Neural cell (in vitro differentiated cells): ENCODE results near the gene PCED1B. TPM values are rescaled to one million over a fixed set of nuclear protein-coding genes. Genes with fewer than 3 reads are reported as not detected.
"Not testable (repeated sequence)": the region's sequence is repeated elsewhere in the genome, so short reads cannot be mapped to it uniquely, and the experiment has no call there.

ENCODE experiments used
- H2AFZ ChIP-seq: fragments of 200-600, 300-800 bp; sonication (generic), shearing (Covaris generic); 2 replicates; pipeline ENCODE4 v1.6.0; 2014; ENCODE audit warnings: low read depth, mild to moderate bottlenecking, antibody characterized with exemption, low read length, moderate library complexity
- H3F3A ChIP-seq: fragments of 200-600 bp; shearing (Covaris generic); 2 replicates; pipeline ENCODE4 v1.6.1; 2016; ENCODE audit warnings: mild to moderate bottlenecking, moderate library complexity, mixed read lengths, antibody characterized with exemption, low read length; ENCODE audit not compliant: insufficient read depth, poor library complexity, severe bottlenecking
- H3K27ac ChIP-seq: fragments of 200-600, 300-800 bp; sonication (generic), shearing (Covaris generic); 2 replicates; pipeline ENCODE4 v1.5.1; 2014; ENCODE audit warnings: mild to moderate bottlenecking, low read length, moderate library complexity
- H3K27me3 ChIP-seq: fragments of 300-800, 200-600 bp; sonication (generic), shearing (Covaris generic); 2 replicates; pipeline ENCODE4 v1.6.0; 2014; ENCODE audit warnings: mild to moderate bottlenecking, low read depth, low read length, moderate library complexity; ENCODE audit not compliant: insufficient read depth
- H3K36me3 ChIP-seq: fragments of 300-800, 200-600 bp; sonication (generic), shearing (Covaris generic); 2 replicates; pipeline ENCODE4 v1.5.1; 2014; ENCODE audit warnings: mild to moderate bottlenecking, antibody characterized with exemption, low read length, moderate library complexity; ENCODE audit not compliant: insufficient read depth
- H3K4me2 ChIP-seq: fragments of 300-800, 200-600 bp; sonication (generic), shearing (Covaris generic); 2 replicates; pipeline ENCODE4 v1.6.0; 2014; ENCODE audit warnings: mild to moderate bottlenecking, low read length
- H3K4me3 ChIP-seq: fragments of 300-800, 200-600 bp; sonication (generic), shearing (Covaris generic); 2 replicates; pipeline ENCODE4 v1.5.1; 2014; ENCODE audit warnings: mild to moderate bottlenecking, low read length, moderate library complexity
- H3K79me2 ChIP-seq: fragments of 200-600 bp; shearing (Covaris generic); replicated peaks from 2 replicates; pipeline ENCODE4 v1.6.0; 2014; ENCODE audit warnings: mild to moderate bottlenecking, low read length, moderate library complexity; ENCODE audit not compliant: insufficient read depth
- H3K9ac ChIP-seq: fragments of 300-800, 200-600 bp; sonication (generic), shearing (Covaris generic); 2 replicates; pipeline ENCODE4 v1.6.1; 2016; ENCODE audit warnings: mild to moderate bottlenecking, low read length, mixed read lengths
- H3K9me2 ChIP-seq: fragments of 200-600 bp; shearing (Covaris generic); 2 replicates; pipeline ENCODE4 v1.6.1; 2016; ENCODE audit warnings: mild to moderate bottlenecking, low read length, mixed read lengths; ENCODE audit not compliant: insufficient read depth
- H3K9me3 ChIP-seq: fragments of 200-600, 300-800 bp; sonication (generic), shearing (Covaris generic); 2 replicates; pipeline ENCODE4 v1.6.1; 2016; ENCODE audit warnings: mild to moderate bottlenecking, mixed run types, low read length, moderate library complexity, mixed read lengths
- H4K20me1 ChIP-seq: fragments of 200-600 bp; shearing (Covaris generic); 2 replicates; pipeline ENCODE4 v1.6.1; 2016; ENCODE audit warnings: mild to moderate bottlenecking, mixed run types; ENCODE audit not compliant: insufficient read depth
- CTCF ChIP-seq: fragments of 450-650 bp; IDR thresholded peaks from 2 replicates; pipeline ENCODE4 v1.5.1; 2014; ENCODE audit warnings: antibody characterized with exemption, mild to moderate bottlenecking, moderate library complexity; ENCODE audit not compliant: poor library complexity, severe bottlenecking
- EP300 ChIP-seq: fragments of 450-650 bp; conservative IDR thresholded peaks from 2 replicates; pipeline ENCODE4 v1.6.1; 2014; ENCODE audit warnings: antibody characterized with exemption, mild to moderate bottlenecking, moderate library complexity; ENCODE audit not compliant: poor library complexity, severe bottlenecking
- EZH2 ChIP-seq: fragments of 200-600, 300-800 bp; shearing (Covaris generic), sonication (generic); IDR thresholded peaks from 2 replicates; pipeline ENCODE4 v1.6.1; 2014; ENCODE audit warnings: antibody characterized with exemption, low read length, borderline replicate concordance, mild to moderate bottlenecking; ENCODE audit not compliant: insufficient read depth, poor library complexity, severe bottlenecking
- MXI1 ChIP-seq: fragments of 450-650 bp; conservative IDR thresholded peaks from 2 replicates; pipeline ENCODE4 v1.6.1; 2014; ENCODE audit warnings: antibody characterized with exemption, mild to moderate bottlenecking; ENCODE audit not compliant: poor library complexity, severe bottlenecking
- POLR2AphosphoS5 ChIP-seq: IDR thresholded peaks from 2 replicates; pipeline ENCODE4 v1.6.1; 2012
- RAD21 ChIP-seq: fragments of 450-650 bp; conservative IDR thresholded peaks from 2 replicates; pipeline ENCODE4 v1.6.1; 2014; ENCODE audit warnings: antibody characterized with exemption, mild to moderate bottlenecking, moderate library complexity
- REST ChIP-seq: IDR thresholded peaks from 2 replicates; pipeline ENCODE4 v1.6.1; 2012; ENCODE audit warnings: borderline replicate concordance
- SMC3 ChIP-seq: fragments of 450-650 bp; conservative IDR thresholded peaks from 2 replicates; pipeline ENCODE4 v1.6.1; 2014; ENCODE audit warnings: antibody characterized with exemption, mild to moderate bottlenecking, moderate library complexity; ENCODE audit not compliant: poor library complexity
- TAF1 ChIP-seq: IDR thresholded peaks from 2 replicates; pipeline ENCODE4 v1.6.1; 2012; ENCODE audit warnings: low read depth
- polyA plus RNA-seq: library from polyadenylated mRNA; depleted of rRNA; stranded (reverse); fragments of >200 nt; gene quantifications from 2 replicates; pipeline ENCODE4 v1.2.3, GENCODE V29; 2014

The PCED1B gene
- polyA plus RNA-seq, 1 donor from 2014 or later: not detected

GRCh38 chr12:47165934-47166333 is 86.5 kb downstream of the PCED1B start:
- no peaks in the 10 kb centered on the region for H3K36me3 ChIP-seq
- no peaks in the 10 kb centered on the region for H3K9me2 ChIP-seq
- H3K9ac ChIP-seq: no peak overlapping the region
- no peaks in the 10 kb centered on the region for H3K79me2 ChIP-seq
- H2AFZ ChIP-seq: no peak overlapping the region
- no peak overlapping the region for H3K4me2 ChIP-seq
- no peak overlapping the region for H3K4me3 ChIP-seq
- H4K20me1 ChIP-seq: no peaks in the 10 kb centered on the region
- H3K27ac ChIP-seq: no peak overlapping the region
- TF ChIP-seq TAF1 (no peak), MXI1 (no peak), CTCF (no peak), EZH2 (no peak), REST (no peak), POLR2AphosphoS5 (no peak), SMC3 (no peak), EP300 (no peak), RAD21 (no peak)
- no peaks in the 10 kb centered on the region for H3K27me3 ChIP-seq
- no peaks in the 10 kb centered on the region for H3K9me3 ChIP-seq
- no peaks in the 10 kb centered on the region for H3F3A ChIP-seq

- no peaks in the 10 kb centered on the region for H3K27me3 ChIP-seq
- TF ChIP-seq TAF1 (no peak), SMC3 (no peak), CTCF (no peak), MXI1 (no peak), EZH2 (no peak), POLR2AphosphoS5 (no peak), REST (no peak), EP300 (no peak), RAD21 (no peak)
- H3K9me3 ChIP-seq: no peaks in the 10 kb centered on the region
- H3K36me3 ChIP-seq: no peaks in the 10 kb centered on the region
- H3K79me2 ChIP-seq: no peaks in the 10 kb centered on the region
- no peak overlapping the region for H3K4me3 ChIP-seq
- no peak overlapping the region for H3K4me2 ChIP-seq
- H3K27ac ChIP-seq: no peak overlapping the region
- no peaks in the 10 kb centered on the region for H3K9me2 ChIP-seq
- no peaks in the 10 kb centered on the region for H3F3A ChIP-seq
- no peak overlapping the region for H2AFZ ChIP-seq
- no peaks in the 10 kb centered on the region for H4K20me1 ChIP-seq
- H3K9ac ChIP-seq: no peak overlapping the region
Measured at GRCh38 chr12:47166365-47166764, 86.9 kb downstream of the PCED1B start.

- H3K36me3 ChIP-seq, H3K9ac ChIP-seq, H3K4me3 ChIP-seq, H3K9me2 ChIP-seq, H3K79me2 ChIP-seq, H3K4me2 ChIP-seq, H3K27ac ChIP-seq, H3K27me3 ChIP-seq, H4K20me1 ChIP-seq, H3K9me3 ChIP-seq, H3F3A ChIP-seq, H2AFZ ChIP-seq: not testable (repeated sequence)
Measured at GRCh38 chr12:47170281-47170680, 90.9 kb downstream of the PCED1B start.
